Measurements from ENCODE around the gene VAC14.

GRCh38 chr16:70770291-70770625, 30.7 kb downstream of the VAC14 start:
- no peak for TF ChIP-seq CTCF (IDR thresholded peaks at IDR 0.05)
- TF ChIP-seq POLR2AphosphoS5 (IDR thresholded peaks at IDR 0.05) = no peak
- TF ChIP-seq EP300 (IDR thresholded peaks at IDR 0.05) = no peak
- no peak for TF ChIP-seq POLR2A (IDR thresholded peaks at IDR 0.05)
